HUES6 (cell line): ENCODE results near the gene LMTK3.

Source experiments
- H3K27ac ChIP-seq: 2 replicates; pipeline ENCODE4 v1.7.0; 2013; ENCODE audit warnings: low read depth, mild to moderate bottlenecking, low read length, inconsistent platforms
- H3K27me3 ChIP-seq: 2 replicates; pipeline ENCODE4 v1.6.1; 2013; ENCODE audit warnings: low read length; ENCODE audit not compliant: control insufficient read depth, insufficient read depth
- H3K36me3 ChIP-seq: 2 replicates; pipeline ENCODE4 v1.6.1; 2013; ENCODE audit warnings: low read length; ENCODE audit not compliant: control insufficient read depth, insufficient read depth
- H3K4me1 ChIP-seq: 2 replicates; pipeline ENCODE4 v1.6.1; 2013; ENCODE audit warnings: low read length; ENCODE audit not compliant: control insufficient read depth, insufficient read depth
- H3K4me3 ChIP-seq: 2 replicates; pipeline ENCODE4 v1.5.1; 2013; ENCODE audit warnings: low read depth, low read length
- H3K9ac ChIP-seq: one replicate; pipeline ENCODE4 v1.6.1; 2013; ENCODE audit warnings: mild to moderate bottlenecking, low read length
- H3K9me3 ChIP-seq: 2 replicates; pipeline ENCODE4 v1.6.1; 2013; ENCODE audit warnings: low read depth, low read length; ENCODE audit not compliant: control insufficient read depth, insufficient read depth

Gene LMTK3

DNA sequence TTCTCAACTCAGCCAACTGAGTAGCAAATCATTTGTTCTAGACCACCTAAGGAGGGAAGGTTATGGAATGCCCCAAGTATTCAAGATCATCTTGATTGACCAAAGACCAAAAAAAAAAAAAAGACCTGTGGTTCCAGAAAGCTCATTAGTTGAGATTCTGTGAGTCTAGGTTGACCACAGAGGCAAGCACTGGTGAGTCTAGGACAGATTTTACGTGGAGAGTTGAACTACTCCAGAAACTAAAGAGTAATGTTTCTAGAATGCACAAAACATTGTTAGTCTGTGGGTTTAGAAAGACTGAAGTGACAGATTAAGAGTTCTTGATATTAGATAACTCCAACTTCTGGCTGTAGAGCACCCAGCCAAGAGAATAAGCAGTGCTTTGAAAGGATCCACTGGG, 46.4 kb downstream of the LMTK3 start:
- H3K27ac ChIP-seq = no peak overlapping the region
- peaks cover under 1% of the 10 kb centered on the region for H3K36me3 ChIP-seq
- H3K9me3 ChIP-seq = no peaks in the 10 kb centered on the region
- H3K4me1 ChIP-seq = peaks cover 5% of the 10 kb centered on the region; the same call in 1 of the 2 replicates
- H3K9ac ChIP-seq = no peak overlapping the region
- H3K27me3 ChIP-seq = no peaks in the 10 kb centered on the region
- H3K4me3 ChIP-seq = no peak overlapping the region

DNA sequence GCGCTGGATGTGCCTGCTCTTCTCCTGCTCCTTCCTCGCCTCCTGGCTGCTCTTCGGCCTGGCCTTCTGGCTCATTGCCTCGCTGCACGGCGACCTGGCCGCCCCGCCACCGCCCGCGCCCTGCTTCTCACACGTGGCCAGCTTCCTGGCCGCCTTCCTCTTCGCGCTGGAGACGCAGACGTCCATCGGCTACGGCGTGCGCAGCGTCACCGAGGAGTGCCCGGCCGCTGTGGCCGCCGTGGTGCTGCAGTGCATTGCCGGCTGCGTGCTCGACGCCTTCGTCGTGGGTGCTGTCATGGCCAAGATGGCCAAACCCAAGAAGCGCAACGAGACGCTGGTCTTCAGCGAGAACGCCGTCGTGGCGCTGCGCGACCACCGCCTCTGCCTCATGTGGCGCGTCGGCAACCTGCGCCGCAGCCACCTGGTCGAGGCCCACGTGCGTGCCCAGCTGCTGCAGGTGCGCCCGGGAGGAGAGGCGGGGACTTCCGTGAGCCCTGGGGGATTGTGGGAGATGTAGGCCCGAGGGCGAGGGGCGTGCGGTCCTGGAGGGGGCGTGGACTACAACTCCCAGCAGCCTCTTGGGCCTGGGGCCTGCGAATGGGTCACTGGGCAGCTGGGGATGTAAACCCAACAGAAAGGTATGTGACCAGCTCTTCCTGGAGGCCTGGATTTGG, 49.5 kb downstream of the LMTK3 start:
- no peaks in the 10 kb centered on the region for H3K27me3 ChIP-seq
- H3K27ac ChIP-seq = no peak overlapping the region
- H3K9me3 ChIP-seq = no peaks in the 10 kb centered on the region
- H3K9ac ChIP-seq = no peak overlapping the region
- H3K4me1 ChIP-seq = 0 out of 2 replicates have a peak, but pooled peaks cover 4% of the 10 kb centered on the region
- no peak overlapping the region for H3K4me3 ChIP-seq
- H3K36me3 ChIP-seq = peaks cover 6% of the 10 kb centered on the region

DNA sequence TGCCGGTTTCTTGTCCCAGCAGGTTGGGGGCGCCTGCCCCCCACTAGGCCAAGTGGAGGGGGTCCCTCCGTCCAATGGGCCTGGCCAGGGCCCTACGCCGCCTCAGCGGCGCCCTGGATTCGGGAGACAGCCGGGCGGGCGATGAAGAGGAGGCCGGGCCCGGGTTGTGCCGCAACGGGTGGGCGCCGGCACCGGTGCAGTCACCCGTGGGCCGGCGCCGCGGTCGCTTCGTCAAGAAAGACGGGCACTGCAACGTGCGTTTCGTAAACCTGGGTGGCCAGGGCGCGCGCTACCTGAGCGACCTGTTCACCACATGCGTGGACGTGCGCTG, 50.0 kb downstream of the LMTK3 start:
- peaks cover 10% of the 10 kb centered on the region for H3K36me3 ChIP-seq
- H3K4me3 ChIP-seq = no peak overlapping the region
- no peaks in the 10 kb centered on the region for H3K9me3 ChIP-seq
- no peak overlapping the region for H3K9ac ChIP-seq
- H3K4me1 ChIP-seq = 0 out of 2 replicates have a peak, but pooled peaks cover 4% of the 10 kb centered on the region
- no peaks in the 10 kb centered on the region for H3K27me3 ChIP-seq
- no peak overlapping the region for H3K27ac ChIP-seq

DNA sequence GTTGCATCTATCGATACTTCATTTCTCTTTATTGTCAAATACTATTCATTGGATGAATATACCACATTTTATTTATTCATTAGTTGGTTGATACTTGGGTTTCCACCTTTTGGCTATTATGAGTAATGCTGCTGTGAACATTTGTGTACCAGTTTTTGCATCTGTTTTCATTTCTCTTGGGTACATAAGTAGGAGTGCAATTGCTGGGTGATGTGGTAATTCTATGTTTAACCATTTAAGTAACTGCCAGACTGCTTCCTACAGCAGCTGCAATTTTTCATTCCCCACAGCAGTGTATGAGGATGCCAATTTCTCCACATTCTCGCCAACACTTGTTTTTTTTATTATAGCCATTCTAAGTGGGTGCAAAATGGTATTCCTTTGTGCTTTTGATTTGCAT, 53.6 kb downstream of the LMTK3 start:
- Histone ChIP-seq H3K9ac (no peak overlapping the region), H3K27ac (no peak overlapping the region), H3K4me1 (0 out of 2 replicates have a peak, but pooled peaks cover 4% of the 10 kb centered on the region), H3K4me3 (no peak overlapping the region), H3K36me3 (peaks cover 44% of the 10 kb centered on the region), H3K27me3 (no peaks in the 10 kb centered on the region), H3K9me3 (no peaks in the 10 kb centered on the region)

DNA sequence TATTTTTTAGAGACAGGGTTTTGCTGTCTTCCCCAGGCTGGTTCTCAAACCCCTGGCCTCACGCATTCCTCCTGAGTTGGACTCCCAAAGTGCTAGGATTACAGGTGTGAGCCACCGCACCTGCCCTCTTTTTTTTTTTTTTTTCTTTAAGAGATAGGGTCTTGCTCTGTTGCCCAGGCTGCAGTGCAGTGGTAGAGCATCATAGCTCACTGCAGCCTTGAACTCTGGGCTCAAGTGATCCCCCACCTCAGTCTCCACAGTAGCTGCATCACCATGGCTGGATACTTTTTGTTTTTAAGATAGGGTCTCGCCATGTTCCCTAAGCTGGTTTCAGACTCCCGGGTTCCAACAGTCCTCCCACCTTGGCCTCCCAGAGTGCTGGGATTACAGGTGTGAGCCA, 54.8 kb downstream of the LMTK3 start:
- Histone ChIP-seq H3K27me3 (no peaks in the 10 kb centered on the region), H3K36me3 (peaks cover 54% of the 10 kb centered on the region)

DNA sequence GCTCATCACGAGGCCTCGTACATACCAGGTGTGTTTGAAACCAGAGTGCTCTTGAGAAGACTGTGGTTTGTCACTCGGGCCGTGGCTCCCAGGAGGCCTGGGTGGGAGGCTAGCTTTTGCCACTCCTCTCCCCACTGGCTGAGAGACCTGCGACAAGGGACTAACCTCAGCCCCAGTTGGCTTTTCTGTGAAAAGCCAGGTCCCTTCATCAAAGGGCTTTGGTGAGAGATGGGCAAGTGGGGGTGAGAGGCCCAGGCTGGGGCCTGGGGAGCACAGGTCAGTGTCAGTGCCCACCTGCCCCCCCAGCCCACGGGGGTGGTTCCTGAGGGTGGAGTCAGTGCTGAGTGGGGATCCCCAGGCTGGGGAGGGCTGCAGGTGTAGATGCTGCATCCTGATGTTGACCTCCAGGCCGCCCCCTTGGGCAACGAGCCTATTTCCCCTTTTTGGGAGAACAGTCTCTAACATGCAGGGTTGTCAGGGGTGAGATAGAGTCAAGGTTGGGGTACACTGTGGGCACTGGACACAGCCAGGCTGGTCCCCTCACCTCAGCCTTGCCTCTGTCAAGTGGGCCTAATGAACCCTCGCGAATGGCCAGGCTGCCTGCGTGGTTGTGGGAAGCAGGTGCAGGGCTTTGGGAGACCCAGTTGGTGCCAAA, 55.6 kb downstream of the LMTK3 start:
- Histone ChIP-seq H3K36me3 (peaks cover 62% of the 10 kb centered on the region), H3K9ac (no peak overlapping the region), H3K4me3 (no peak overlapping the region), H3K4me1 (0 out of 2 replicates have a peak, but pooled peaks cover 4% of the 10 kb centered on the region), H3K9me3 (no peaks in the 10 kb centered on the region), H3K27me3 (no peaks in the 10 kb centered on the region), H3K27ac (no peak overlapping the region)

More for the DNA sequence above, 54.8 kb downstream of the LMTK3 start:
- no peak overlapping the region for H3K27ac ChIP-seq
- no peaks in the 10 kb centered on the region for H3K9me3 ChIP-seq
- no peak overlapping the region for H3K9ac ChIP-seq
- no peak overlapping the region for H3K4me3 ChIP-seq
- 0 out of 2 replicates have a peak, but pooled peaks cover 4% of the 10 kb centered on the region for H3K4me1 ChIP-seq

DNA sequence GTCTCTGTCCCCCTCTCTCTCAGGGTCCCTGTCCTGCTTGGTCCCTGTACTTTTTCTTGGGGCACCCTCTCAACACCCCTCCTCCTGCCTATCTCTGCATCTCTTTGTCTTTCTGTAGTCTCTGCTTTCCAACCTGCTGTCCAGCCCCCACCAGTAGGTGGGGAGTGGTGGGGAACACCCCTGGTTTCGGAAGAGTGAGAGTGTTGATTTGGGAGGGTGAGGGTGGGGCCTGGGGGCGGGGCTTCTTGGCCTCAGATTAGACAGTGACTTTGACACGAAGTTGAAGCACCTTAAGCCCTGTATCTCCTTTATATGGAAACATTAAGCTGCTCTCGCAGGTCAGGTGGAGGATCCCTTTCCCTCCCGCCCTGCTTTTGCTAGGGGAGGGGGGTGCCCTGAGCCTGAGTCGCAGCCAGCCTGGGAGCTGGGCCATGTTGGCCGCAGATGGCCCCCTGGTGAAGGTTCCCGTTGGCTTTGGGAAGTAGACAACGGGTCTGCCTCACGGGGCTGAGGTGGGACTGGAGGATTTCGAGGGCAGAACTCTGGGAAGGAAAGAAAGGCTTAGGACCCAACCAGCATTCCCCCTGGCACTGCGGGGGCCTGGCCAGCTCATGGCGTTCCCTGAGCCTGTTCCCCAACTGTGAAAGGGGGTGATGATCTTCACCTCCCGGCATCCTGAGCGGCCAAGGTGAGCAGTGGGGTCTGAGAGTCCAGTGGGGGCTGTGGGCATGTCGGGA, 56.3 kb downstream of the LMTK3 start, which contains the start of gene KCNJ14:
Gene KCNJ14, plus strand, starts transcription at position 404 of the 737 bp plus-strand sequence. CDS start 6,151 bp downstream, outside the sequence.
- H3K4me1 ChIP-seq = 0 out of 2 replicates have a peak, but pooled peaks cover 4% of the 10 kb centered on the region
- H3K9ac ChIP-seq = no peak within 1 kb of the TSS
- H3K27ac ChIP-seq = no peak within 1 kb of the TSS
- H3K9me3 ChIP-seq = no peaks in the 10 kb centered on the region
- no peak within 1 kb of the TSS for H3K4me3 ChIP-seq
- H3K27me3 ChIP-seq = no peaks in the 10 kb centered on the region
- H3K36me3 ChIP-seq = peaks cover 69% of the 10 kb centered on the region

DNA sequence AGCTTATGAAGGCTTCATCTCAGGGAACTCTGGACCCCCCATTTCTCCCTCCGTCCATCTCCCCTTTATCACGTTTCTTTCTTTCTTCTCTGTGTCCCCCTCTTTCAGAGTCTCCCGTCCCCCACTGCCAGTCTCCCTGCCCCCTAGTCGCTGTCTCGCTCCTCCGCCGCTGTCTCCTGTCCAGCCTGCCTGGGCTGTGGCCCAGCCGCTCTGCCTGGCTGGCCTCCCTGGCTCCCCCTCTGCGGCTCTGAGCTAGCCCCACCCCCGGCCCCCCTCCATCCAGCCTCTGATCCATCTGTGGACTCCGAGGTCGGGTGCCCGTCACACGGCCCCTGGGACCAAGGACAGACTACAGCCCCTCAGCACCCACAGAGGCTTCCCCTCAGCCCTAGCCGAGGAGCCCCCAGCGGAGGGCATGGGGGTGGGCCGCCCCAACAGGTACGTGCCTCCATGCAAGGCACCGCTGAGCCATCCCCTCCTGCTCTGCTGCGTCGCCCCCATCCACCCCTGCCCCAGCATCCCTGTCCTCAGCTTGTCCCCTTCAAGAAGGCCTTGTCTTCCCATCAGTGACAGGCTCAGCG, 57.4 kb downstream of the LMTK3 start:
- H3K4me3 ChIP-seq = no peak overlapping the region
- peaks cover 80% of the 10 kb centered on the region for H3K36me3 ChIP-seq
- no peak overlapping the region for H3K9ac ChIP-seq
- H3K27me3 ChIP-seq = no peaks in the 10 kb centered on the region
- no peaks in the 10 kb centered on the region for H3K9me3 ChIP-seq
- H3K4me1 ChIP-seq = 0 out of 2 replicates have a peak, but pooled peaks cover 4% of the 10 kb centered on the region
- H3K27ac ChIP-seq = no peak overlapping the region

DNA sequence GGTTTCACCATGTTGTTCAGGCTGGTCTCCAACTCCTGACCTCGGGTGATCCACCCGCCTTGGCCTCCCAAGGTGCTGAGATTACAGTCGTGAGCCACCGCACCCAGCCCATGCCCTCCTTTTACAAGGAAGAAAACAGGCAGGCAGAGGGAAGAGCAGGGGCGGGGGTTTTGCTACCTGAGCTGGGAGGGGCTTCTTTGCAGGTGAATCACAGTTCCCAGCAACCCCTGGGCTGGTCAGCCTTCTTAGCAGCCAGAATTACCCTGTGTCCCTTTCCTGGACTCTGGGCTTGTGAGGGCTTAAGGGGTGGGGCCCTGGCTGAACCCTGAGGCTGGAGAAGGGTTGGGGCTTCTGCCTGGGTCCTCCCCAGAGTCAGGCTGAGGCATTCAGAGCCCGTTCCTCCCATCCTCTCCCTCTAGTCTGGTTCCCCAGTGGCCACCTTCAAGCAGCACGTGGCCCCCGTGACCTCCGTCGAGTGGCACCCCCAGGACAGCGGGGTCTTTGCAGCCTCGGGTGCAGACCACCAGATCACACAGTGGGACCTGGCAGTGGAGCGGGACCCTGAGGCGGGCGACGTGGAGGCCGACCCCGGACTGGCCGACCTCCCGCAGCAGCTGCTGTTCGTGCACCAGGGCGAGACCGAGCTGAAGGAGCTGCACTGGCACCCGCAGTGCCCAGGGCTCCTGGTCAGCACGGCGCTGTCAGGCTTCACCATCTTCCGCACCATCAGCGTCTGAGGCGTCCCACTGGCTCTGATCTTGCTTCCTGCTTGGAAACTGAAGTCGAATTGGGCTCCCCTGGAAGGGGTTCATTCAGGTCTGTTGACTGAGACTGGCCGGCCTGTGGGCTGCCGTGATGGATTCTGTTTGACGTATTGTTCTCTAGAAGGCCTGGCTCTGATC, 59.1 kb downstream of the LMTK3 start:
- Histone ChIP-seq H3K4me1 (no peaks in the 10 kb centered on the region), H3K4me3 (no peak overlapping the region), H3K27ac (no peak overlapping the region), H3K9me3 (no peaks in the 10 kb centered on the region), H3K27me3 (no peaks in the 10 kb centered on the region), H3K9ac (no peak overlapping the region), H3K36me3 (peaks cover 92% of the 10 kb centered on the region)

DNA sequence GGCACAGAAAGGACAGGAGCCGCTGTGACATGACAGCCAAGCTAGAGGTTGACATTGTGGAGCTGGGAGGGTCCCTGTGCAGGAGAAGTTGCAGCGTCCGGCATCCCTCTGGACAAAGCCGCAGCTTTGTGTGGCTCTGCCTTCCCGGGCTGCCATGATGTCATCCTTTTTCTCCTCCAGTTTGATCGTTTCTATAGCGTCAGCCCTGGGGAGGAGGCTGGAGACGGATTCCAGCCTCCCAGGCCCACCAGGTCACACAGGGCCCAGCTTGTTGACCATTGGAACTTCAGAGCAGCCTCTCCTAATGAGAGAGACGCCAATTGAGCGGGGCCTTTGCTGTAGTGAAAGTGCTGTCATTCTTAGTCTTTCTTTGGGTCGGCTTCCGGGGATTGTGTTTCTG, 60.0 kb downstream of the LMTK3 start:
- H3K36me3 ChIP-seq = peaks cover 91% of the 10 kb centered on the region
- no peaks in the 10 kb centered on the region; the same call in 1 of the 2 replicates for H3K4me1 ChIP-seq
- no peak overlapping the region for H3K27ac ChIP-seq
- H3K4me3 ChIP-seq = no peak overlapping the region
- no peaks in the 10 kb centered on the region for H3K27me3 ChIP-seq
- H3K9ac ChIP-seq = no peak overlapping the region
- no peaks in the 10 kb centered on the region for H3K9me3 ChIP-seq
